NCI-H2107 treated with DMSO at 0.1 percent for 48 hours (cell line): ENCODE data around the gene BAG5.
"Not testable (repeated sequence)": the region's sequence is repeated elsewhere in the genome, so short reads cannot be mapped to it uniquely, and the experiment has no call there.

Source experiments
- DNase-seq: peaks from one replicate; lab custom pipeline; 2025; ENCODE audit not compliant: unreplicated experiment; lab: John Stamatoyannopoulos, UW

Gene BAG5

GRCh38 chr14:103524002-103524935 is 38.2 kb downstream of the BAG5 start:
- no peak for DNase-seq

GRCh38 chr14:103523575-103523954 is 38.9 kb downstream of the BAG5 start:
- DNase-seq, result no peak

GRCh38 chr14:103522649-103523574 is 39.5 kb downstream of the BAG5 start, which contains the start of gene CKB:
CKB (minus strand) TSS chr14:103522830; CDS start chr14:103522493, 337 bp downstream.
- peak; percentile 39 for DNase-seq

DNA sequence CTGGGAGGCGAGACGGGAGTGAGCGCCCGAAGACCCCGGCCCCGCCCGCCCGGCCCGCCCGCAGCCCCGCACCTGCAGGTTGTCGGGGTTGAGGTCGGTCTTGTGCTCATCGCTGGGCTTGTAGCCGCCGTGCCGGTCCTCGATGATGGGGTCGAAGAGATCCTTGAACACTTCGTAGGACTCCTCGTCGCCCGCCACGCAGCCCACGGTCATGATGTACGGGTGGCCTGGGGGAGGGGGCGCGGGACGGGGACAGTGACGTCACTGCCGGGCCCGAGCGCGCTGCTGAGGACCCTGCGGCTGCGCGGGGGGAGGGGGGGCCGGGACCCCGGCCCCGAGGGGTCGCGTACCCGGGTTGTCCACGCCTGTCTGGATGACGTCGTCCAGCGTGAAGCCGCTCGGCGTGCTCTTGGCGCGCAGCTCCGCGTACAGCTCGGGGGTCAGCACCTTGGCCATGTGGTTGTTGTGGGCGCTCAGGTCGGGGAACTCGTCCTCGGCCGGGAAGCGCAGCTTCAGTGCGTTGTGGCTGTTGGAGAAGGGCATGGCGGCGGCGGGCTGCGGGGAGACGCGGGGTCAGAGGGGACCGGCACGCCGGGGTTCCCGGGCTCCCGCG is 40.4 kb downstream of the BAG5 start:
- DNase-seq, result no peak

GRCh38 chr14:103521438-103521950 is 41.0 kb downstream of the BAG5 start:
- no peak for DNase-seq

DNA sequence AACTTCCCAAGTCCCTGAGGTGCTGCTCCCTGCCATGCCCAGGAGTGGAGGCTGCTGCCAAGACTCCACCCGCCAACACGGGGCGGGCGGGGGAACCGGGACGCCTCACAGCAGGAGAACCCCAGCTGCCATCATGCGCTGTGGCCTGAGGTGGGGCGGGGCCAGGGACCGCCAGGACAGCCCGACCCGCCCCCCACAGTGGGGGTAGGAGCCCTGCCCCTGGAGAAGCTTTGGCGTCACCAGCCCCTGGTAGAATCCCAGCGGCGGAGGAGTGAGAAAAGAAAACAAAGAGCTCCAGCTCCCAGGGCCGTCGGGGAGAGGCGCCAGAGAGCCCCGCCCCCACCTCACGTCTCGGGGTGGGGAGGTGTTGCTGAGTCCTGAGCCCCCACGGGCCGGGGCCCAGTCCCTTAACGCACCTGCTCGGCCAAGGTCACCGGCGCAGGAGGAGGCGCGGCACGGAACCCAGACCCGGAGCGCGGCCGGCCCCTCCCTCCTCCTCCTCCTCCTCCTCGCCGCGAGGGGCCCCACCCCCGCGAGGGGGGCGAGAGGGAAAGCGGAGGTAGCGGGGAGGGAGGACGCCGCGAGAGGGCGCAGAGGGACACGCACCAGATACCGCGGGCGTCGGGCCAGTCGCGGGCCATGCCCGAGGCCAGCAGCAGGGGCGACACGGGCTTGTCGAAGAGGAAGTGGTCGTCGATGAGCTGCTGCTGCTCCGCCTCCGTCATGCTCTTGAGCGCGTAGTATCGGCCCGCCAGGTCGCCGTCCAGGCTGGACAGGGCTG is 41.6 kb downstream of the BAG5 start:
- DNase-seq, result peak; percentile 80

- DNase-seq, result no peak
These were observed 42.2 kb downstream of the BAG5 start for GRCh38 chr14:103520269-103520656.

DNA sequence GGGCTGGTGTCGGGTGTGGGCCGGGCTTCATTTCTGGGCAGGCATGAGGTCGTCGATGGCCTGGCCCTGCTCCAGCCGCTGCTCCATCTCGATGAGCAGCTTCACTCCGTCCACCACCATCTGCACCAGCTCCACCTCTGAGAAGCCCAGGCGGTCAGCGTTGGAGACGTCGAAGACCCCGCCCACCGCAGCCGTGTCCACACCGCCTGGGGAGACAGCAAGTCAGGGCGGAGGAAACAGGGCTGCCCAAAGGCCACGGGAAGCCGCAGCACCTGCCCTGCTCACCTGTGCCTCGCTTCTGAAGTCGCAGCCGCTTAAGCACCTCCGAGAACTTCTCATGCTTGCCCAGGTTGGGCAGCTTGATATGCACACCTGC is 42.6 kb downstream of the BAG5 start:
- DNase-seq, result no peak

- no peak for DNase-seq
These were observed 43.2 kb downstream of the BAG5 start for GRCh38 chr14:103519043-103519836.

- peak; percentile 24 for DNase-seq
These were observed 43.9 kb downstream of the BAG5 start for GRCh38 chr14:103518422-103519042.

GRCh38 chr14:103517721-103518421 is 44.6 kb downstream of the BAG5 start:
- DNase-seq, result no peak

GRCh38 chr14:103517174-103517566 is 45.3 kb downstream of the BAG5 start:
- DNase-seq, result no peak

- no peak for DNase-seq
These were observed 45.9 kb downstream of the BAG5 start for GRCh38 chr14:103516426-103517173.

GRCh38 chr14:103514596-103515421 is 47.6 kb downstream of the BAG5 start:
- DNase-seq, result no peak

GRCh38 chr14:103512701-103513611 is 49.5 kb downstream of the BAG5 start:
- peak; percentile 86 for DNase-seq

DNA sequence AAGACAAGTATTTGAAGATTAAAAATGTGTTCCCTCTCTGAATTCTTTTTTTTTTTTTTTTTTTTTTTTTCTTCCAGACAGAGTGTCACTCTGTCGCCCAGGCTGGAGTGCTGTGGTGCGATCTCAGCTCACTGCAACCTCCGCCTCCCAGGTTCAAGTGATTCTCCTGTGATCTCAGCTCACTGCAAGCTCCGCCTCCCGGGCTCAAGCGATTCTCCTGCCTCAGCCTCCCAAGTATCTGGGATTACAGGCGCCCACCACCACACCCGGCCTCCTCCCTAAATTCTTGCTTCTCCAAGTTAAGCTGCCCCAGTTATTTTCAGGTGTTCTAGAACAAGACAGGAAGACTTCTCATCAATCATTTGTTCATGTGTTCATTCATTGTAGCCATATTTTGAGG is 50.3 kb downstream of the BAG5 start:
- DNase-seq, result not testable (repeated sequence)
